DLD1 (cell line): ENCODE data around the gene GCDH.
"Not testable (repeated sequence)": the region's sequence is repeated elsewhere in the genome, so short reads cannot be mapped to it uniquely, and the experiment has no call there.

Experiments used
- in situ Hi-C: cut with HindIII; loops from 2 replicates; pipeline ENCODE4 v1.10.0; 2017; ENCODE audit warnings: low sequenced_read_pairs

Gene GCDH

GRCh38 chr19:12890787-12891552 is at the start of gene GCDH:
TSS of gene GCDH (plus strand) at chr19:12891160. CDS start at chr19:12891305, 145 bp downstream.
- in situ Hi-C loops: no loop called here

DNA sequence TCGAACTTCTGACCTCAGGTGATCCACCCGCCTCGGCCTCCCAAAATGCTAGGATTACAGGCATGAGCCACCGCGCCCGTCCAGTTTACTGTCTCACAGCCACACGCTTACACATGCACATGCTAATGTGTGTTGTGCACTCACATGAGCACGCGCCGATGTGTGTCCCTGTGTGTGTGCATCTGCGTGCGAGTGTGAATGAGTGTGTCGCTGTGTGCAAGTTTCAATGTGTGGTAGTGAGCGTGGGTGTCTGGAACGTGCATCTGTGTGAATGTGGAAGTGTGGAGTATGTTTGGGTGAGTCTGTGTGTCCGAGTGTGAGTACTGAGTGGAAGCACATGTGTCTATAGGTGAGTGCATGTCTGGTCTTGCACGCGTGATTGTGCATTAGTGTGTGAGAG is 48.4 kb upstream of the GCDH start:
- in situ Hi-C loops: no loop called here

DNA sequence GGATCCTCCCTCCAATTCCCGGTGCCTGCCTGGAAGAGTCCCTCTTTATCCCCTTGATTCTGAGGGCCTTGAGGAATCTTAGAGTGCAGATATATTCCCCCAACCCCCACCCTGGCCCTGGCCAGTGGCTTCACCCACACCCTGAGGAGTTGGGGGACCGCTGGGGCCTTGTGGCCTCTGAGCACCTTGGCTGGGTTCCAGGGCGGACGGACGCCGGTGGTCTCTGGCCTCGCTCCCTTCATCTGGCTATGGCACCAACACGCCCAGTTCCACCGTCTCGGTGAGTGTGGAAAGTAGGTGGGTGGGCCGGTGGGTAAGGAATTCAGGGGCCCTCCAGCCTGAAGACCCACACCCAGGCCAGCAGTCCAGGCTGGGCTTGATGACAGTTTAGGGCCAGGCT is 47.6 kb upstream of the GCDH start:
- in situ Hi-C loops: no loop called here

DNA sequence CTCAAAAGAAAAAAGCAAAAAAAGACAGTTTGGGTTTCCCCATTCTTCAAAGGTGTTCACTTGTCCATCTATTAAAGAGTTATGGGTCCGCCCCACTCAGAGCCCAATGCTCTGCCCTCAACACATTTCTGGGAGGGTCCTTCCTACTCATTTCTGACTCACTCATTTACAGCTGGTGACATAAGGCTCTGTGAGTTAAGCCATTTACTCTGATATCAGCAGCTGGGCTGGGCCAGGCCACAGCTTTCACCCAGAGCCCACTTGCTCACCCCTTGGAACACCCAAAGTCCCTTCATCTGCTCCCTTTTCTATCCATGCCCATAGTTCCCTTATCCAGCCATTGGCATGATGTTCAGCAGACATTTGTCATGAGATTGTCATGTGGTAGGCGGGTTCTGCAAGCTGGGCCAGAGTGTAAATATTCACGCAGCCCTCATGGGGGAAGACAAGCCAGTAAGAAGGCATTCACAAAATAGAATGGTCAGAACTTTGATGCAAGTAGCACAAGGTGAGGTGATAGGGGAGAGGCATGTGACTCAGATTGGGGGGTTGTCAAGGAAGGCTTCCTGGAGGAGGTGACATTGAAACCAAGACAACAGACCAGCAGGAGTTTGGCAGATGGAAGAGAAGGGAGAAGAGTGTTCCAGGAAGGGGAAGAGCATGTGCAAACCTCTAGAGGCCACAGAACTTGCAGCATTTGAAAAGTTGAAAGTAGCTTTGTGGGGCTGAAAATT is 46.8 kb upstream of the GCDH start:
- in situ Hi-C loops: no loop called here

- in situ Hi-C loops: not testable (repeated sequence)
Measured at GRCh38 chr19:12846613-12847012, 44.3 kb upstream of the GCDH start.

- in situ Hi-C loops: no loop called here
Measured at GRCh38 chr19:12847159-12848139, 43.5 kb upstream of the GCDH start.

GRCh38 chr19:12856653-12857052 is 34.3 kb upstream of the GCDH start:
- in situ Hi-C loops: no loop called here

GRCh38 chr19:12858041-12858928 is 32.7 kb upstream of the GCDH start:
- in situ Hi-C loops: no loop called here

DNA sequence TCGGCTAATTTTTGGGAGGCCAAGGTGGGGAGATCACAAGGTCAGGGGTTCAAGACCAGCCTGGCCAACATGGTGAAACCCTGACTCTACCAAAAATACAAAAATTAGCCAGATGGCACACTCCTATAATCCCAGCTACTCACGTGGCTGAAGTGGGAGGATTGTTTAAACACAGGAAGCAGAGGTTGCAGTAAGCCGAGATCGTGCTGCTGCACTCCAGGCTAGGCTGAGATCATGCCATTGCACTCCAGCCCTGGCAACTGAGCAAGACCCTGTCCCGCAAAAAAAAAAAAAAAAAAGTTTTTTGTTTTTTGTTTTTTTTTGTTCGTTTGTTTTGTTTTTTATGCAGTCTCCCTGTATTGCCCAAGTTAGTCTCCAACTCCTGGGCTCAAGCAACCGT is 31.4 kb upstream of the GCDH start:
- in situ Hi-C loops: no loop called here

DNA sequence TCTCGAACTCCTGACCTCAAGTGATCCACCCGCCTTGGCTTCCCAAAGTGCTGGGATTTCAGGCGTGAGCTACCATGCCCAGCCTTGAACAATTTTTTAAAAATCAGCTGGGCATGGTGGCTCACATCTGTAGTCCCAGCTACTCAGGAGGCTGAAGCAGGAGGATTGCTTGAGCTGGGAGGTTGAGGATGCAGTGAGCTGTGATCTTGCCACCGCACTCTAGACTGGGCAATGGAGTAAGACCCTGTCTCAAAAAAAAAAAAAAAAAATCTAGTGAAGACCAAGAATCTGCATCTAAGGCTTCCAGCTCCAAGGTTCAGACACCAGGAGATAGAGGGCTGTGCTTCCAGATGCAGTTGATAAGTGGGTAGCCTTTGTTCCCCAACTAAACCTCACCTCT is 26.8 kb upstream of the GCDH start:
- in situ Hi-C loops: no loop called here

DNA sequence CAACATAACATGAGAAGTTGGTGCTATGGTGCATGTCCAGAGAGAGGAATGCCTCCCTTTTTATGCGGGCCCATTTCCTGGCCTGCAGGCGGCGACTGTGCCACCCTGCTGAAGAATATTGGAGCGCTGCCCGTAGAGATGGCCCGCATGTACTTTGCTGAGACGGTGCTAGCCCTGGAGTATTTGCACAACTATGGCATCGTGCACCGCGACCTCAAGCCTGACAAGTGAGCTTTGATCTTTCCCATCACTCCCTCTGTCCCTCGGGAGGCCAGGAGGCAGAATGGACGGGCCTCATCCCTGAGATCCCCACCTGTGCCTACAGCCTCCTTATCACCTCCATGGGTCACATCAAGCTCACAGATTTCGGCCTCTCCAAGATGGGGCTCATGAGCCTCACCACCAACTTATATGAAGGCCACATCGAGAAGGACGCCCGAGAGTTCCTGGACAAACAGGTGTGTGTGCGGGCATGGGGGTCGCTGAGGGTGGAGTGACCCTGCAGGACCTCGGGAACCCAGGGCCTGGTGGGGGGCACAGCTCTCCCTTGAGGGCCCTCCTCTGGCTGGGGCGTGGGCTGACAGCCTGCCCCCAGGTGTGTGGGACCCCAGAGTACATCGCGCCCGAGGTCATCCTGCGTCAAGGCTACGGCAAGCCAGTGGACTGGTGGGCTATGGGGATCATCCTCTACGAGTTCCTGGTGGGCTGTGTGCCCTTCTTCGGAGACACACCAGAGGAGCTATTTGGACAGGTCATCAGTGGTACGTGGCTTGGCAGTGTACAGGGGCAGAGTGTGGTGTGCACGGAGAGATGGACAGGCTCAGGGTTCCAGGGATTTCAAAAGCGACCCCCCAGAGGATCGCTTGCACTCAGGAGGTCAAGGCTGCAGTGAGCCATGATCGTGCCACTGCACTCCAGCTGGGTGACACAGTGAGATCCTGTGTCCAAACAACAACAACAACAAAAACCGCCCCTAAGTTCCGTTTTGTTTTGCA is 25.9 kb upstream of the GCDH start:
- in situ Hi-C loops: no loop called here

DNA sequence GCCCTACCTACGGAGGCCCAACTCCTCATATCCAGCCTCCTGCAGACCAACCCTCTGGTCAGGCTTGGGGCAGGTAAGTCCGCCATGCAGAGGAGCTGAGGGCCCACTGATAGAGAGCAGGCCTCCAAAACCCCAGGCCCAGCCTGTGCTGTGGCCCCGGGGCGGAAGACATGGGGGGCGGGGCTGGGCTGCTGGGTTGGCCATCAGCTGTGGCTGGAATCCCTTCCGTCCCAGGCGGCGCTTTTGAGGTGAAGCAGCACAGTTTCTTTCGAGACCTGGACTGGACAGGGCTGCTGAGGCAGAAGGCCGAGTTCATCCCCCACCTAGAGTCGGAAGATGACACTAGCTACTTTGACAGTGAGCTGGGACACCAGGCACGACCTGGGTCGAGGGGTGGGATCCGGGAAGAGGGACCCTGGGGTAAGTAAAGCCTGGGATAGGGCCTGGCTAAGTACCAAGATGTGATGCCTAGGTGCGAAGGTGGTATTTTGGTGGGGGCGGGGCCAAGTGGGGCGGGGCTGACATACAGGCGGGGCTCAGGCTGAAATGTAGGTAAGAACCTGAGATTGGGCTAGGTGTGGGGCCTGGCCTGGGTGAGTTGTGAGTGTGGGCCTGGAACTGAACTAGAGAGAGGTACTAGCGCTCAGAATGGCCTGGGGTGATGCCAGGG is 25.1 kb upstream of the GCDH start:
- in situ Hi-C loops: no loop called here

DNA sequence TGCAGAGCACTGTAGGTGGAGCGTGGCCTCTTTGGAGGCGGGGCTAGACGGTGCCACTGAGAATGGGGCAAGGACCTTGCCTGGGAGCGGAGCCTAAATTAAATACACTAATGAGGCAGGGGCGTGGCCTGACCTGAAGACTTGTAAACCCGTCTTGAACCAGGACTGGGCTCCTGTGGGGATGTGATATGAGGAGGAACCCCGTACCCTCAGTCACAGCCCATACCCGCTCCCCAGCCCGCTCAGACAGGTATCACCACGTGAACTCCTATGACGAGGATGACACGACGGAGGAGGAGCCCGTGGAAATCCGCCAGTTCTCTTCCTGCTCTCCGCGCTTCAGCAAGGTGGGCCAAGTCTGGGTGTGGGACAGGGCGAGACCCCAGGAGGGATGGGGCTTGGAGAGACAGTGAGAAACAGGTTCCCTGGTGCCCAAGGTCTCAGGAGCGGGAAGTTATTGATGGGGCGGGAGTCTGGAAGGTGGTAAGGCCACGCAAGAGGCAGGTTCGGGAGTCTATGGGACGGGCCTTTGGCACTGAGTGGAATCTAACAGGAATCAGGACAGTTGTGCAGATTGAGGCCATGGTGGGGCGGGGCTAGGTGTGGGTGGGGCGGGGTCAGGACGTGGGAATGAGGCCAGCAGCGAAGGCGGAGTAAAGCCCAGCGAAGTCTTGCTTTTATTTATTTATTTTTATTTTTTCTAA is 24.4 kb upstream of the GCDH start:
- in situ Hi-C loops: no loop called here

- in situ Hi-C loops: no loop called here
Measured at GRCh38 chr19:12867120-12868099, 23.6 kb upstream of the GCDH start.

DNA sequence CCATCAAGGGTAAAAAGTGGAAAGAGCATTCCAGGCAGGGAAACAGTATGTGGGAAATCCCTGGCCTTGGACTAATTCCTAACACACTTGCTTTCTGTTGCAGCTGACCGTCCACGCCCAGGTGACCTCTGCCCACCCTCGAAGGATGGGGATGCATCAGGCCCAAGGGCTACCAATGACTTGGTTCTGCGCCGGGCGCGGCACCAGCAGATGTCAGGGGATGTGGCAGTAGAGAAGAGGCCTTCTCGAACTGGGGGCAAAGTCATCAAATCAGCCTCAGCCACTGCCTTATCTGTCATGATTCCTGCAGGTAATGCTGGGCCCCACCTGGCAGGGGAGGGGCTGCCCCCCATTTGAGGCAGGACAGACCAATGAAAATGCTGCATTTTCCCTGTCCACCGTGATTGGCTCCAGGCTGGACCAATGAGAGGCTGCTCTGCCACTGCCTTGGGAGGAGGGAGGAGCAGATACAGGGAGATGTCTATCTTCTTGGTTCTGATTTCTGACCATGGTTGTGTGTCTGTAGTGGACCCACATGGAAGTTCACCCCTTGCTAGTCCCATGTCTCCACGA is 22.3 kb upstream of the GCDH start:
- in situ Hi-C loops: no loop called here

DNA sequence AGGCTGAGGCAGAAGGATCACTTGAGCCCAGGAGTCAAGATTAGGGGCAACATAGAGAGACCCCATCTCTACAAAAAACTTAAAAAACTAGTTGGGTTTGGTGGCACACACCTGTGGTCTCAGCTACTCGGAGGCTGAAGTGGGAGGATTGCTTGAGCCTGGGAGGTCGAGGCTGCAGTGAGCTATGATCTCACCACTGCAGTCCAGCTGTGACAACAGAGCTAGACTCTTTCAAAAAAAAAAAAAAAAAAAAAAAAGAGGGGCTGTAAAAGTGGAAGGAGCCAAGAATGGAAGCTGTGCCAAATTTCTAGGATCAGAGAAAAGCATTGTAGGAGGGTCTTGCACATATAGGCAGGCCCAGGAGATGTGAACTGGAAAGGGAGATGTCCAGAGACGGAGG is 19.3 kb upstream of the GCDH start:
- in situ Hi-C loops: no loop called here
